ENCODE results near the gene ATOSB.

The ATOSB gene

GRCh38 chr9:35140093-35140492 lies 24.4 kb upstream of the ATOSB start:
- DNase-seq (ENCODE audit: extremely low spot score) = no peak
- ChIA-PET CTCF (no interaction called here), POLR2A (no interaction called here)
- TF ChIP-seq CTBP1 (IDR thresholded peaks at IDR 0.05; ENCODE audit: borderline replicate concordance) (no peak), SUZ12 (IDR thresholded peaks at IDR 0.05) (no peak), FOXK2 (IDR thresholded peaks at IDR 0.05) (no peak), SP1 (IDR thresholded peaks at IDR 0.05) (no peak)

DNA sequence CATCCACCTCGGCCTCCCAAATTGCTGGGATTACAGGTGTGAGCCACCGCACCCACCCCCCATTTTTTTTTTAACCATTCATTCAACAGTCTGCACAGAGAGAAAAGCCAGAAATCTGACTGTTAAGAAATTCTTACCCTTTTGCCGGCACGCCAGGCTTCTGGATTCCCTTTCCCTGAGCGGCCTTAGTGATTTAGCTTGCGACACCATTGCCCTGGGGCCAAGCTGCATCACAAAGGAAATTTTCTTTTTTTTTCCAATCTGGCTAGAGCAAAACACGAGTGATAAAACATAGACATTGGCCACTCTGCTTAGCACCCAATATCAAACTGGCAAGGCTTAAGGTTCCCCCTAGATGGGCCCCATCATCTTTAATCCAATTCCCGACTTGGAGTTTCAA lies 21.2 kb upstream of the ATOSB start:
- no peak for DNase-seq (ENCODE audit: extremely low spot score)
- ChIA-PET POLR2A (no interaction called here), CTCF (no interaction called here)
- TF ChIP-seq SUZ12 (IDR thresholded peaks at IDR 0.05) (no peak), BHLHE40 (IDR thresholded peaks at IDR 0.05; ENCODE audit: borderline replicate concordance) (no peak), FOXK2 (IDR thresholded peaks at IDR 0.05) (no peak), L3MBTL2 (conservative IDR thresholded peaks at IDR 0.05) (no peak), ARNT (IDR thresholded peaks at IDR 0.05) (no peak), CTBP1 (IDR thresholded peaks at IDR 0.05; ENCODE audit: borderline replicate concordance) (no peak), ELF4 (IDR thresholded peaks at IDR 0.05) (no peak), HDGF (IDR thresholded peaks at IDR 0.05; ENCODE audit: borderline replicate concordance) (no peak), NFRKB (IDR thresholded peaks at IDR 0.05) (no peak), FOXM1 (IDR thresholded peaks at IDR 0.05; ENCODE audit: borderline replicate concordance) (no peak), FOXA1 (IDR thresholded peaks at IDR 0.05) (no peak), TARDBP (IDR thresholded peaks at IDR 0.05) (no peak), ZNF384 (IDR thresholded peaks at IDR 0.05) (no peak)
- TF ChIP-seq, protein P1, sequence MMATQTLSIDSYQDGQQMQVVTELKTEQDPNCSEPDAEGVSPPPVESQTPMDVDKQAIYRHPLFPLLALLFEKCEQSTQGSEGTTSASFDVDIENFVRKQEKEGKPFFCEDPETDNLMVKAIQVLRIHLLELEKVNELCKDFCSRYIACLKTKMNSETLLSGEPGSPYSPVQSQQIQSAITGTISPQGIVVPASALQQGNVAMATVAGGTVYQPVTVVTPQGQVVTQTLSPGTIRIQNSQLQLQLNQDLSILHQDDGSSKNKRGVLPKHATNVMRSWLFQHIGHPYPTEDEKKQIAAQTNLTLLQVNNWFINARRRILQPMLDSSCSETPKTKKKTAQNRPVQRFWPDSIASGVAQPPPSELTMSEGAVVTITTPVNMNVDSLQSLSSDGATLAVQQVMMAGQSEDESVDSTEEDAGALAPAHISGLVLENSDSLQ (IDR thresholded peaks at IDR 0.05) = no peak

DNA sequence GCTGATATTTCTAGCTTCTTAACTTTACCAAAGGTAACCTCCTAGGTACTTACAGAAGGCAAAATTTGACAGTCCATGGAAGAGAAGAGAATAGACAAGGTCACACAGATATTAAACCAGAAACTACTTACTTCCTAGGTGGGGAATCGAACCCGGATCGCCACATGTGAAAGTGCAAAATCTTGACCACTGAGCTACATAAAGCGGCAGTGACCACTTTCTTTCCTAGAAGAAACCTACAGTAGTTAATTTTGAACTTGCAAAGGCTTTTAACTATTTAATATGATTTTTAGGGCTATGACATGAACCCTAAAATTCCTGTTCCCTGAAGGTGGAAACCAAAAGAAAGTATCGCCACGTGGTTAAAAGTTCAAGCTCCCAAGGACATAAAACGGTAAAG lies 20.3 kb upstream of the ATOSB start:
- TF ChIP-seq ZNF384 (IDR thresholded peaks at IDR 0.05) = no peak
- no peak for DNase-seq (ENCODE audit: extremely low spot score)
- CTCF ChIA-PET = interaction anchor here (0.6 kb wide), 1 partner anchor 126 kb away, joined by 6 read pairs; no protein-coding TSS in a partner anchor
- POLR2A ChIA-PET = no interaction called here

- ChIA-PET CTCF (no interaction called here), POLR2A (no interaction called here)
- DNase-seq (ENCODE audit: extremely low spot score) = no peak
- TF ChIP-seq FOXK2 (IDR thresholded peaks at IDR 0.05) (no peak), TARDBP (IDR thresholded peaks at IDR 0.05) (no peak), BHLHE40 (IDR thresholded peaks at IDR 0.05; ENCODE audit: borderline replicate concordance) (no peak), ZNF384 (IDR thresholded peaks at IDR 0.05) (no peak), FOXM1 (IDR thresholded peaks at IDR 0.05; ENCODE audit: borderline replicate concordance) (no peak), SP1 (IDR thresholded peaks at IDR 0.05) (no peak), HDGF (IDR thresholded peaks at IDR 0.05; ENCODE audit: borderline replicate concordance) (no peak), LEF1 (IDR thresholded peaks at IDR 0.05; ENCODE audit: borderline replicate concordance) (no peak), FOXA1 (IDR thresholded peaks at IDR 0.05) (no peak), ELF4 (IDR thresholded peaks at IDR 0.05) (no peak), SUZ12 (IDR thresholded peaks at IDR 0.05) (no peak), L3MBTL2 (conservative IDR thresholded peaks at IDR 0.05) (no peak), CTBP1 (IDR thresholded peaks at IDR 0.05; ENCODE audit: borderline replicate concordance) (no peak), ARNT (IDR thresholded peaks at IDR 0.05) (no peak)
These were observed 19.3 kb upstream of the ATOSB start for GRCh38 chr9:35134920-35135319.

DNA sequence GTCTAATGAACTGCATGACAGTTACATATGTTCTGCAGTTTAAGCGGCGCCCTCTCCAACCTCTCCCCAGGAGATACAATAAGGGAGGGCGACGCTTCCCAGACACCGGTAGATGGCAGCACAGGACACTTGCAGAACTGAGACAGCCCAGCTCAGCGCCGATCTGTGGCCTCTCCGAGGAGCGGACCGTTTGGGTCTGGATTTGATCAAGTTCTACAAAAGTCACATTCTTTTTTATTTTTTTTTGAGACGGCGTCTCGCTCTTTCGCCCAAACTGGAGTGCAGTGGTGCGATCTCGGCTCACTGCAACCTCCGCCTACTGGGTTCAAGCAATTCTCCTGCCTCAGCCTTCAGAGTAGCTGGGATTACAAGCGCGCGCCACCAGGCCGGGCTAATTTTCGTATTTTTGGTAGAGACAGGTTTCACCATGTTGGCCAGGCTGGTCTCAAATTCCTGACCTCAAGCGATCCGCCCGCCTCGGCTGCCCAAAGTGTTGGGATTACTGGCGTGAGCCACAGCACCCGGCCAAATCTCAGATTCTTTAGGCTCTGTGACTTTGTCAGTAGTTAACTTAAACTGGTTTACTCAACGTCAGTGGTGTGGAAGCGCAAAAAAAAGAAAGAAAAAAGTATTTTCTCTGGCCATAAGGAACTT lies 1.4 kb upstream of the ATOSB start:
- DNase-seq (ENCODE audit: extremely low spot score) = peak; percentile 80
- POLR2A ChIA-PET = interaction anchor here (1.5 kb wide), 1 partner anchor 14 kb away, joined by 5 read pairs; the partner anchor contains the start of gene STOML2
- TF ChIP-seq TARDBP (IDR thresholded peaks at IDR 0.05) = no peak
- TF ChIP-seq, protein P1 (IDR thresholded peaks at IDR 0.05) = 0 out of 2 replicates have a peak, but pooled peaks have one; percentile 16
- CTCF ChIA-PET = interaction anchor here (0.7 to 1.7 kb wide), 3 partner anchors 14 to 481 kb away, joined by 3 to 4 read pairs (median 4); no protein-coding TSS in a partner anchor

DNA sequence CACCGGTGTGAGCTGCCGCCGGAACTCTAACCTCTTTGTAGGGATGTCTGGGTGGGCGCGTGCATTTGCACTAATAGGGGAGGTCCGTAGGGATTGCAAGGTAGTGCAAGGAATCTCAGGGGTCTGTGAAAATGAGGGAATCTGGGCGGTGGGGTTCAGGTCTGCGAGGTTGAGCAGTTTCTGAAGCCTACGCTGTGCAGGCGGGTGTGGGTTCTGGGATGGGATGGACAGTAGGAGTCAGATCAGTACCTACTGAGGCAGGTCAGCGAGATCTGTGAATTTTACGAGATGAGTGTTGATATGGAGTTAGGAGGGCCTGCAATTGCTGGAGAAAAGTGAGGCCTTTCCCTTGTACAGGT lies 856 bp upstream of the ATOSB start:
- ChIA-PET POLR2A (interaction anchor here (1.5 kb wide), 1 partner anchor 13 kb away, joined by 5 read pairs; the partner anchor contains the start of gene STOML2), CTCF (interaction anchor here (0.5 to 1.7 kb wide), 4 partner anchors 13 to 482 kb away, joined by 3 to 4 read pairs (median 4); no protein-coding TSS in a partner anchor)
- TF ChIP-seq SP1 (IDR thresholded peaks at IDR 0.05) (no peak), TARDBP (IDR thresholded peaks at IDR 0.05) (no peak), HDGF (IDR thresholded peaks at IDR 0.05; ENCODE audit: borderline replicate concordance) (no peak), FOXM1 (IDR thresholded peaks at IDR 0.05; ENCODE audit: borderline replicate concordance) (no peak)
- DNase-seq (ENCODE audit: extremely low spot score) = no peak

DNA sequence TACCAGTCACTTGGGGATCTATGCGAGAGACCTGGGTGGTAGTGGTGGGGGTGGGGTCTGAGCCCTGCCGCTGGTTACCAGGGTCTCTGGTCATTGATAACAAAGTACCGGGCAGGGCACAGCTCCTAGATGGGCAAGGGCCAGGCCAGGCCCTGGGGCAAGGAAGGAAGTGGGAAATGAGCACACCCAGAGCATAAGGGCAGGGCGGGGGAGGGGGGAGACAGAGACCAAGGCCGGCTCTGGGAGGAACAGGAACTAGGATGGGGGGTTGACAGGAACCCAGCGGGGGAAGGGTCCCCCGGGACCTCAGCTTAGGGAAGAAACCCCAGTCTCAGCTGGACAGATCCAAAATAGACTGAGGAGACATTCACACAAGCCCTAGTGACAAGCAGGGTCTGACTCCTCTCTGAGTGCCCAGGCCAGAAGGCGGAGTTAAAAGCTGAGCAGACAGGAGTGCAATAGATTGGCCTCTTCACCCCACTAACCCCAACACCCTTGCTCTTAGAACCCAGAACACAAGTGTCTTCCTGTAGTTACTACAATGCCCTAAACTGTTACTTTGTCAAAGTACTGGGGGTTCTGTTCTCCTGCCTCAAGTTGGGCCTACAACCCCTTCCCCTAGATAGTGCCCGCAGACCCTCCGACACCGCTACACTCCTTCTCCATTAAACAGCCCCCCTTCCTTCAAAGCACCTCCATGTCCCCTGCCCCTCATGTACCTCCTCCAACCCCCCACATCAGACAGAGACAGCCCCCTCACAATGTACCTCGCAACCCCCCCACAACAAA lies 628 bp downstream of the ATOSB start:
- no peak for DNase-seq (ENCODE audit: extremely low spot score)
- TF ChIP-seq SP1 (IDR thresholded peaks at IDR 0.05) (no peak), FOXK2 (IDR thresholded peaks at IDR 0.05) (no peak), L3MBTL2 (conservative IDR thresholded peaks at IDR 0.05) (no peak), FOXA1 (IDR thresholded peaks at IDR 0.05) (no peak), BHLHE40 (IDR thresholded peaks at IDR 0.05; ENCODE audit: borderline replicate concordance) (no peak), FOXM1 (IDR thresholded peaks at IDR 0.05; ENCODE audit: borderline replicate concordance) (no peak)
- POLR2A ChIA-PET = interaction anchor here (0.6 to 1.9 kb wide), 5 partner anchors 11 to 381 kb away, joined by 3 to 11 read pairs (median 3); partner anchors contain the start of gene STOML2
- CTCF ChIA-PET = interaction anchor here (1.7 kb wide), 1 partner anchor 12 kb away, joined by 4 read pairs; no protein-coding TSS in a partner anchor
